Osteocyte (in vitro differentiated cells): Measurements from ENCODE around the gene GRAMD4. TPM values are rescaled to one million over a fixed set of nuclear protein-coding genes. Genes with fewer than 3 reads are reported as not detected.

Source experiments
- DNase-seq: peaks from one replicate; pipeline ENCODE4 v3.0.0; 2021; ENCODE audit warnings: mixed read lengths; ENCODE audit not compliant: unreplicated experiment; ENCODE audit errors: extremely low spot score
- H3K27ac Mint-ChIP-seq: one replicate; pipeline ENCODE4 v1.8.0; 2021; ENCODE audit warnings: mild to moderate bottlenecking, mixed read lengths; ENCODE audit not compliant: unreplicated experiment
- H3K27me3 Mint-ChIP-seq: one replicate; pipeline ENCODE4 v1.8.0; 2021; ENCODE audit warnings: mixed read lengths; ENCODE audit not compliant: unreplicated experiment
- H3K36me3 Mint-ChIP-seq: one replicate; pipeline ENCODE4 v1.8.0; 2021; ENCODE audit warnings: mixed read lengths; ENCODE audit not compliant: unreplicated experiment
- H3K4me1 Mint-ChIP-seq: one replicate; pipeline ENCODE4 v1.8.0; 2021; ENCODE audit warnings: mixed read lengths; ENCODE audit not compliant: unreplicated experiment
- H3K4me3 Mint-ChIP-seq: one replicate; pipeline ENCODE4 v1.8.0; 2021; ENCODE audit warnings: mild to moderate bottlenecking, moderate library complexity, mixed read lengths; ENCODE audit not compliant: unreplicated experiment
- H3K9me3 Mint-ChIP-seq: one replicate; pipeline ENCODE4 v1.8.0; 2021; ENCODE audit warnings: mixed read lengths; ENCODE audit not compliant: unreplicated experiment
- long read RNA-seq: library from polyadenylated mRNA; unstranded; transcript quantifications from one replicate; pipeline ENCODE4 v2.0.0, GENCODE V29; 2021
- total RNA-seq: library from RNA; stranded (reverse); gene quantifications from 2 replicates; pipeline ENCODE4 v1.2.1, GENCODE V29; 2021
- TF ChIP-seq, protein P1 (sequence below): fragments of 200-600 bp; sonication (generic); IDR thresholded peaks from 2 replicates; pipeline ENCODE4 v1.5.0; 2021; ENCODE audit warnings: antibody characterized with exemption, mild to moderate bottlenecking, moderate library complexity

Gene GRAMD4, protein sequence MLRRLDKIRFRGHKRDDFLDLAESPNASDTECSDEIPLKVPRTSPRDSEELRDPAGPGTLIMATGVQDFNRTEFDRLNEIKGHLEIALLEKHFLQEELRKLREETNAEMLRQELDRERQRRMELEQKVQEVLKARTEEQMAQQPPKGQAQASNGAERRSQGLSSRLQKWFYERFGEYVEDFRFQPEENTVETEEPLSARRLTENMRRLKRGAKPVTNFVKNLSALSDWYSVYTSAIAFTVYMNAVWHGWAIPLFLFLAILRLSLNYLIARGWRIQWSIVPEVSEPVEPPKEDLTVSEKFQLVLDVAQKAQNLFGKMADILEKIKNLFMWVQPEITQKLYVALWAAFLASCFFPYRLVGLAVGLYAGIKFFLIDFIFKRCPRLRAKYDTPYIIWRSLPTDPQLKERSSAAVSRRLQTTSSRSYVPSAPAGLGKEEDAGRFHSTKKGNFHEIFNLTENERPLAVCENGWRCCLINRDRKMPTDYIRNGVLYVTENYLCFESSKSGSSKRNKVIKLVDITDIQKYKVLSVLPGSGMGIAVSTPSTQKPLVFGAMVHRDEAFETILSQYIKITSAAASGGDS
- 37.4 and 44.5 TPM in 2 replicates for total RNA-seq
- long read RNA-seq, partial matches to known transcripts, result 0 of 1 reads
- long read RNA-seq, other reads (novel, unspliced or antisense), result 1 of 1 reads

GRCh38 chr22:46619830-46620501, at the start of gene GRAMD4:
Gene GRAMD4 (plus strand): TSS chr22:46620386. CDS start chr22:46626800, 6,414 bp downstream.
- TF ChIP-seq, protein P1, sequence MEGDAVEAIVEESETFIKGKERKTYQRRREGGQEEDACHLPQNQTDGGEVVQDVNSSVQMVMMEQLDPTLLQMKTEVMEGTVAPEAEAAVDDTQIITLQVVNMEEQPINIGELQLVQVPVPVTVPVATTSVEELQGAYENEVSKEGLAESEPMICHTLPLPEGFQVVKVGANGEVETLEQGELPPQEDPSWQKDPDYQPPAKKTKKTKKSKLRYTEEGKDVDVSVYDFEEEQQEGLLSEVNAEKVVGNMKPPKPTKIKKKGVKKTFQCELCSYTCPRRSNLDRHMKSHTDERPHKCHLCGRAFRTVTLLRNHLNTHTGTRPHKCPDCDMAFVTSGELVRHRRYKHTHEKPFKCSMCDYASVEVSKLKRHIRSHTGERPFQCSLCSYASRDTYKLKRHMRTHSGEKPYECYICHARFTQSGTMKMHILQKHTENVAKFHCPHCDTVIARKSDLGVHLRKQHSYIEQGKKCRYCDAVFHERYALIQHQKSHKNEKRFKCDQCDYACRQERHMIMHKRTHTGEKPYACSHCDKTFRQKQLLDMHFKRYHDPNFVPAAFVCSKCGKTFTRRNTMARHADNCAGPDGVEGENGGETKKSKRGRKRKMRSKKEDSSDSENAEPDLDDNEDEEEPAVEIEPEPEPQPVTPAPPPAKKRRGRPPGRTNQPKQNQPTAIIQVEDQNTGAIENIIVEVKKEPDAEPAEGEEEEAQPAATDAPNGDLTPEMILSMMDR, result no peak
- Mint-ChIP-seq H3K27ac (peak within 1 kb of the TSS; percentile 56), H3K36me3 (no peaks in the 10 kb centered on the region), H3K27me3 (no peaks in the 10 kb centered on the region), H3K9me3 (no peaks in the 10 kb centered on the region), H3K4me1 (peaks cover 24% of the 10 kb centered on the region), H3K4me3 (no peak within 1 kb of the TSS)
- no peak for DNase-seq

DNA sequence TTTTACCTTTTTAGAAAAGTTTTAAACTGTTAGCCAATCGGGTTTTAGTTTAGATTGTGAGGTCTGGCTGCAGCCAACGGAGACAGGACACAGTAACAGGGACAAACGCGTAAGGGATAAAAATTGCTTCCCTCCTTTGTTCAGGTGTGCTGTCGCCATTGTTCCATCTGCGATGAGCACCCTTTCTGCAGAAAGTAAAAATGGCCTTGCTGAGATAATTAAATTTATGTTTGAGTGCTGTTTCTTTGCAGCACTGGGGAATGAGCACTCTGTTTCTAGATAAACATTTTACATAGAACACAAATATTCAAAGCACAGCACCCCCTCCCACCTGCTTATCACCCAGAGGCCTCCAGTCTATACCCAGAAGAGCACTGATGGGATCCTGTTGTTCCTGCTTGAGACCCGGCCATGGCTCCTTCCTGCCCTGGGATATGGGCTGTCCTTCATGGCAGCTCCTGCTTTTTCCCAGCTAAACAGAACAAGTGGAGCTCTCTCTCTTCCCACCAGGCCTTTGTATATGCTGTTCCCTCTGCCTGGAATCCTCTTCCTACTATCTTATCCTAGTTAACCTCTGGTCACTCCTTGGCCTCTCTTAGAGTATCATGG, 48.4 kb upstream of the GRAMD4 start:
- no peak for DNase-seq
- Mint-ChIP-seq H3K27me3 (no peaks in the 10 kb centered on the region), H3K27ac (no peak overlapping the region), H3K9me3 (peaks cover 15% of the 10 kb centered on the region), H3K36me3 (no peaks in the 10 kb centered on the region), H3K4me3 (no peak overlapping the region), H3K4me1 (peaks cover 14% of the 10 kb centered on the region)
- TF ChIP-seq, protein P1, result no peak

- Mint-ChIP-seq H3K27me3 (no peaks in the 10 kb centered on the region), H3K4me1 (peaks cover 18% of the 10 kb centered on the region), H3K36me3 (no peaks in the 10 kb centered on the region), H3K27ac (no peak overlapping the region), H3K4me3 (no peak overlapping the region), H3K9me3 (peaks cover 15% of the 10 kb centered on the region)
- no peak for DNase-seq
- TF ChIP-seq, protein P1, result no peak
Measured at GRCh38 chr22:46572911-46573780, 47.0 kb upstream of the GRAMD4 start.

DNA sequence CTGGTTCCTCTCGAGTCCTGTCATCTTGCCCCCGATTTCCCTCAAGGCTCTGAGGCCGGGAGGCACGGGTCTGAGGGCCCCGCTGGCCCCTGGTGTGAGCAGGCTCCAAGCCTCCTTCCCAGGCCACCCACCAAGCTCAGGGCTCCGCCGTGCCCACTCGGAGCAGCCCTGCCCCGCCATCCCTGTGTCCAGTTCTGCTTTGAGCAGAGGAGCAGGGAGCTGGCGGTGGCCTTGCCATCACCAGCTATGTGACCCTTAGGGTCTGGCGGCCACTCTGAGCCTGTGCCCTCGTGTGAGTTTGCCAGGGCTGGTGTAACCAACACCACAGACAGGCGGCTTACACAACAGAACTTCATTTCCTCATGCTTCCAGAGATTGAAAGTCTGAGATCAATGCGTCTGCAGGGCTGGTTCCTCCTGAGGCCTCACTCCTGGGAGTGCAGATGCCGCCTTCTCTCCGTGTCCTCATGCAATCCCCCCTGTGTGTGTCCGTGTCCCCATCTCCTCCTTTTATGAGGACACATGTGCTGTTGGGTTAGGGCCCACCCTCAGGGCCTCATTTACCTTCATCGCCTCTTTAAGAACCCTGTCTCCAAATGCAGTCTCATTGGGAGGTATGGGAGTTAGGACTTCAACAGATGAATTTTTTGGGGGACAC, 46.3 kb upstream of the GRAMD4 start:
- Mint-ChIP-seq H3K9me3 (peaks cover 15% of the 10 kb centered on the region), H3K4me1 (peaks cover 26% of the 10 kb centered on the region), H3K27ac (no peak overlapping the region), H3K4me3 (no peak overlapping the region), H3K36me3 (no peaks in the 10 kb centered on the region), H3K27me3 (no peaks in the 10 kb centered on the region)
- no peak for DNase-seq
- TF ChIP-seq, protein P1, result no peak
